Measurements from ENCODE around the gene NPTX1. TPM values are rescaled to one million over a fixed set of nuclear protein-coding genes. Genes with fewer than 3 reads are reported as not detected.

Gene NPTX1
- total and polyA plus RNA-seq, 7 donors: 0.25 to 1.3 (median 0.67) TPM

GRCh38 chr17:80447790-80448189, 28.6 kb downstream of the NPTX1 start:
- Histone ChIP-seq H3K9me3 (no peaks in the 10 kb centered on the region), H3K4me1 (no peaks in the 10 kb centered on the region), H3K36me3 (ENCODE audit: insufficient read depth in 1 of 2, low read depth in 1 of 2) (no peaks in the 10 kb centered on the region), H3K4me3 (no peak overlapping the region), H3K27me3 (ENCODE audit: insufficient read depth in 3 of 3, low read length in 2 of 3) (no peaks in the 10 kb centered on the region), H3K27ac (no peak overlapping the region)
- DNase-seq: no peak
- WGBS, 3 donors: 83 to 88% (median 85%) methylated on average over 4 of the region's 4 CpGs
- intact Hi-C loops (cut with DNase I): no loop called here
- no peak for TF ChIP-seq CTCF (IDR thresholded peaks at IDR 0.05)
- no peak for ATAC-seq

GRCh38 chr17:80446645-80447405, 29.6 kb downstream of the NPTX1 start:
- WGBS, 3 donors: 53 to 58% (median 57%) methylated on average over 11 to 12 of the region's 12 CpGs
- Histone ChIP-seq H3K4me1 (no peaks in the 10 kb centered on the region), H3K27ac (no peak overlapping the region), H3K9me3 (no peaks in the 10 kb centered on the region), H3K27me3 (ENCODE audit: insufficient read depth in 3 of 3, low read length in 2 of 3) (peaks cover 0 to 2% (median 0%) of the 10 kb centered on the region in 3 donors), H3K4me3 (no peak overlapping the region), H3K36me3 (ENCODE audit: insufficient read depth in 1 of 2, low read depth in 1 of 2) (no peaks in the 10 kb centered on the region)
- ATAC-seq (no peak), DNase-seq (peak in 1 of 2 donors; percentile 40)
- TF ChIP-seq CTCF (IDR thresholded peaks at IDR 0.05): no peak
- intact Hi-C loops (cut with DNase I): no loop called here

- DNase-seq (peak in 1 of 2 donors; percentile 46), ATAC-seq (no peak)
- intact Hi-C loops (cut with DNase I): no loop called here
- no peak overlapping the region for H3K27ac ChIP-seq
- peaks cover 0 to 2% (median 0%) of the 10 kb centered on the region in 3 donors for H3K27me3 ChIP-seq (ENCODE audit: insufficient read depth in 3 of 3, low read length in 2 of 3)
- H3K36me3 ChIP-seq (ENCODE audit: insufficient read depth in 1 of 2, low read depth in 1 of 2): no peaks in the 10 kb centered on the region
- H3K4me3 ChIP-seq: no peak overlapping the region
- H3K4me1 ChIP-seq: no peaks in the 10 kb centered on the region
- no peak for TF ChIP-seq CTCF (IDR thresholded peaks at IDR 0.05)
- no peaks in the 10 kb centered on the region for H3K9me3 ChIP-seq
- 34 to 40% (median 35%) methylated on average over 8 to 10 of the region's 10 CpGs for WGBS, 3 donors
Observed at GRCh38 chr17:80445726-80446110, 30.7 kb downstream of the NPTX1 start.

DNA sequence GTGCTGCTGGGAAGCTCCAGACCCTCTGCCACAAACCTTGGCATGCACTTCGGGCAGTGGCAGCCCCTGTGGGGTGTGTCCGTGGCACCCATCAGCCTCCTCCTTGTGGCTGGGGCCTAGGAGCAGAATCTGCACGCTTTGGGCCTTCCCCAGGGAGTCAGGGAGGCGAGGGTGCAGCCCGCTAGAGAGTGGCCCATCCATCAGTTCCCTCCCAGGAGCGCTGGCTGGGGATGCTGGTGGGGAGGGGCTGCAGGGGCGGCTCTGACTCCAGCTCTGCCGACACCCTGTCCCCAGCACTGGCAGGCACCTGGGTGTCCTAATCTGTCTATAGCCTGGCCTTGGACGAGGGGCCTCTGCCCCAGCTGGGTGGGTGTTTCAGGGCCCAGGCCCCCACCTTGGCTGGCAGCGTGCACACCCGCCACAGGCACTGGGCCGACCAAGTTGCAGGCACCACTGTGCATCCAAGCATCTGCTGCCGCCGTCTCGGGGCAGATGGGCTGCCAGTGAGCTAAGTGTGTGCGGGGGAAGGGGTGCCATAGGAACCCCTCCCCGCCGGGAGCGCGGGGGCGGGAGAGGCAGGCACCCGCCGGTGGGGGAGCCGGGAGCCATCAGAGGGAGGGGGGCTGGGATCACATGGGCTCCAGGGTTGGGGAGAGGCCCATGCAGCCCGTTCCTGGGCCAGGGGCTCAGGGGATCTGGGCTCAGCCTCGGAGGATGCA, 31.2 kb downstream of the NPTX1 start:
- no peaks in the 10 kb centered on the region for H3K4me1 ChIP-seq
- no peaks in the 10 kb centered on the region for H3K9me3 ChIP-seq
- peak in 1 of 4 donors; percentile 9 for ATAC-seq
- DNase-seq: peak in 1 of 2 donors; percentile 50
- intact Hi-C loops (cut with DNase I): no loop called here
- TF ChIP-seq CTCF (IDR thresholded peaks at IDR 0.05): no peak
- H3K27me3 ChIP-seq (ENCODE audit: insufficient read depth in 3 of 3, low read length in 2 of 3): peaks cover 0 to 2% (median 0%) of the 10 kb centered on the region in 3 donors
- WGBS, 3 donors: 44 to 50% (median 50%) methylated on average over 18 to 26 of the region's 26 CpGs
- no peak overlapping the region for H3K4me3 ChIP-seq
- no peaks in the 10 kb centered on the region for H3K36me3 ChIP-seq (ENCODE audit: insufficient read depth in 1 of 2, low read depth in 1 of 2)
- no peak overlapping the region for H3K27ac ChIP-seq

Data from psoas muscle (tissue), 8 donors.